ENCODE measurements around the gene MDH1B.

The MDH1B gene

GRCh38 chr2:206733341-206733740, 31.8 kb downstream of the MDH1B start:
- no peak for DNase-seq (ENCODE audit: low read depth)
- TF ChIP-seq CTCF (conservative IDR thresholded peaks at IDR 0.05; ENCODE audit: control insufficient read depth, insufficient read depth, low read depth, low read length): no peak
- no peak overlapping the region for H3K4me3 ChIP-seq (ENCODE audit: control insufficient read depth, low read depth, low read length)

- DNase-seq (ENCODE audit: low read depth): peak; percentile 33
- TF ChIP-seq CTCF (conservative IDR thresholded peaks at IDR 0.05; ENCODE audit: control insufficient read depth, insufficient read depth, low read depth, low read length): no peak
- H3K4me3 ChIP-seq (ENCODE audit: control insufficient read depth, low read depth, low read length): no peak overlapping the region
These were observed 36.6 kb downstream of the MDH1B start for GRCh38 chr2:206728277-206729199.

GRCh38 chr2:206727287-206727686, 37.8 kb downstream of the MDH1B start:
- no peak for DNase-seq (ENCODE audit: low read depth)
- no peak overlapping the region for H3K4me3 ChIP-seq (ENCODE audit: control insufficient read depth, low read depth, low read length)
- no peak for TF ChIP-seq CTCF (conservative IDR thresholded peaks at IDR 0.05; ENCODE audit: control insufficient read depth, insufficient read depth, low read depth, low read length)

- no peak for DNase-seq (ENCODE audit: low read depth)
- TF ChIP-seq CTCF (conservative IDR thresholded peaks at IDR 0.05; ENCODE audit: control insufficient read depth, insufficient read depth, low read depth, low read length): no peak
- no peak overlapping the region for H3K4me3 ChIP-seq (ENCODE audit: control insufficient read depth, low read depth, low read length)
These were observed 41.8 kb downstream of the MDH1B start for GRCh38 chr2:206723288-206723687.

- H3K4me3 ChIP-seq (ENCODE audit: control insufficient read depth, low read depth, low read length): no peak overlapping the region
- TF ChIP-seq CTCF (conservative IDR thresholded peaks at IDR 0.05; ENCODE audit: control insufficient read depth, insufficient read depth, low read depth, low read length): no peak
- no peak for DNase-seq (ENCODE audit: low read depth)
These were observed 43.7 kb downstream of the MDH1B start for GRCh38 chr2:206721256-206721920.

GRCh38 chr2:206718296-206718695, 46.8 kb downstream of the MDH1B start, which contains the start of gene DYTN:
DYTN (minus strand) TSS chr2:206718396; CDS start chr2:206718279, 117 bp downstream.
- no peak within 1 kb of the TSS for H3K4me3 ChIP-seq (ENCODE audit: control insufficient read depth, low read depth, low read length)
- TF ChIP-seq CTCF (conservative IDR thresholded peaks at IDR 0.05; ENCODE audit: control insufficient read depth, insufficient read depth, low read depth, low read length): no peak
- no peak for DNase-seq (ENCODE audit: low read depth)
